WTC11 (cell line): Measurements from ENCODE around the gene TSACC. TPM values are rescaled to one million over a fixed set of nuclear protein-coding genes. Genes with fewer than 3 reads are reported as not detected.

Source experiments
- ATAC-seq: fragments of 200-7000 bp; cut with Tn5 transposase; 2 replicates; pipeline ENCODE4 v1.10.0; 2021; ENCODE audit warnings: mild to moderate bottlenecking, moderate library complexity
- CTCF ChIA-PET: fragments of 300-600 bp; sonication (Branson Sonifier 250); formaldehyde crosslinking; loops from one replicate; lab custom pipeline; 2021; ENCODE audit warnings: antibody characterized with exemption; lab: Charles Lee
- POLR2A ChIA-PET: fragments of 350-600 bp; sonication (Branson Sonifier 250); formaldehyde crosslinking; loops from one replicate; lab custom pipeline; 2021; ENCODE audit warnings: antibody characterized with exemption; lab: Charles Lee
- DNase-seq: peaks from one replicate; pipeline ENCODE4 v3.0.0; 2021; ENCODE audit warnings: low spot score
- H3K27ac Mint-ChIP-seq: 2 replicates; pipeline ENCODE4 v1.8.0; 2021; ENCODE audit warnings: mixed read lengths
- H3K27me3 Mint-ChIP-seq: 2 replicates; pipeline ENCODE4 v1.8.0; 2021; ENCODE audit warnings: low read depth, mild to moderate bottlenecking, moderate library complexity, mixed read lengths
- H3K36me3 Mint-ChIP-seq: 2 replicates; pipeline ENCODE4 v1.8.0; 2021; ENCODE audit warnings: mixed read lengths
- H3K4me1 Mint-ChIP-seq: 2 replicates; pipeline ENCODE4 v1.8.0; 2022; ENCODE audit warnings: mixed read lengths
- H3K4me3 Mint-ChIP-seq: 2 replicates; pipeline ENCODE4 v1.8.0; 2021; ENCODE audit warnings: mild to moderate bottlenecking, moderate library complexity, mixed read lengths
- H3K9me3 Mint-ChIP-seq: 2 replicates; pipeline ENCODE4 v1.8.0; 2021; ENCODE audit warnings: mixed read lengths
- CREB1 ChIP-seq: sonication (generic); formaldehyde crosslinking; IDR thresholded peaks from 2 replicates; pipeline ENCODE4 v1.8.0; 2023; ENCODE audit warnings: mild to moderate bottlenecking, missing genetic modification reagents
- ETV6 ChIP-seq: sonication (generic); formaldehyde crosslinking; IDR thresholded peaks from 2 replicates; pipeline ENCODE4 v1.8.1; 2022; ENCODE audit warnings: mild to moderate bottlenecking, missing genetic modification reagents
- FOXK1 ChIP-seq: sonication (generic); formaldehyde crosslinking; IDR thresholded peaks from 2 replicates; pipeline ENCODE4 v1.8.0; 2022; ENCODE audit warnings: mild to moderate bottlenecking, moderate library complexity, missing genetic modification reagents
- GABPB1 ChIP-seq: sonication (generic); formaldehyde crosslinking; IDR thresholded peaks from 2 replicates; pipeline ENCODE4 v1.8.1; 2023; ENCODE audit warnings: mild to moderate bottlenecking, missing genetic modification reagents
- MXD4 ChIP-seq: fragments of 250-450 bp; sonication (Bioruptor Pico); IDR thresholded peaks from 2 replicates; pipeline ENCODE4 v1.8.0; 2021; ENCODE audit warnings: mild to moderate bottlenecking, moderate library complexity, borderline replicate concordance
- NFYB ChIP-seq: sonication (generic); formaldehyde crosslinking; conservative IDR thresholded peaks from 2 replicates; pipeline ENCODE4 v1.8.0; 2022; ENCODE audit warnings: low read depth, missing genetic modification reagents
- TP53 ChIP-seq: sonication (generic); formaldehyde crosslinking; IDR thresholded peaks from 2 replicates; pipeline ENCODE4 v1.8.1; 2023; ENCODE audit warnings: mild to moderate bottlenecking, missing genetic modification reagents
- ZNF219 ChIP-seq: sonication (generic); formaldehyde crosslinking; IDR thresholded peaks from 2 replicates; pipeline ENCODE4 v1.8.0; 2023; ENCODE audit warnings: missing genetic modification reagents, mild to moderate bottlenecking, borderline replicate concordance
- ZNF263 ChIP-seq: sonication (generic); formaldehyde crosslinking; IDR thresholded peaks from 2 replicates; pipeline ENCODE4 v1.8.1; 2022; ENCODE audit warnings: low read depth, mild to moderate bottlenecking, moderate library complexity, missing genetic modification reagents
- total RNA-seq: library from RNA; stranded (reverse); gene quantifications from 3 replicates; pipeline ENCODE4 v1.2.3, GENCODE V29; 2021
- TF ChIP-seq, protein P1 (sequence below): sonication (generic); formaldehyde crosslinking; IDR thresholded peaks from 2 replicates; pipeline ENCODE4 v1.8.0; 2022; ENCODE audit warnings: missing genetic modification reagents
- TF ChIP-seq, protein P2 (sequence below): sonication (generic); formaldehyde crosslinking; IDR thresholded peaks from 2 replicates; pipeline ENCODE4 v1.8.0; 2022; ENCODE audit warnings: mild to moderate bottlenecking, missing genetic modification reagents
- TF ChIP-seq, protein P3 (sequence below): sonication (generic); formaldehyde crosslinking; conservative IDR thresholded peaks from 2 replicates; pipeline ENCODE4 v1.8.1; 2023; ENCODE audit warnings: mild to moderate bottlenecking, low read depth, missing genetic modification reagents, moderate library complexity
- TF ChIP-seq, protein P4 (sequence below): sonication (generic); formaldehyde crosslinking; IDR thresholded peaks from 2 replicates; pipeline ENCODE4 v1.8.0; 2023; ENCODE audit warnings: missing genetic modification reagents, mild to moderate bottlenecking, borderline replicate concordance
- TF ChIP-seq, protein P5 (sequence below): sonication (generic); formaldehyde crosslinking; IDR thresholded peaks from 2 replicates; pipeline ENCODE4 v1.8.1; 2022; ENCODE audit warnings: low read depth, missing genetic modification reagents, borderline replicate concordance
- TF ChIP-seq, protein P6 (sequence below): sonication (generic); formaldehyde crosslinking; conservative IDR thresholded peaks from 2 replicates; pipeline ENCODE4 v1.8.1; 2022; ENCODE audit warnings: mild to moderate bottlenecking, missing genetic modification reagents
- TF ChIP-seq, protein P7 (sequence below): sonication (generic); formaldehyde crosslinking; IDR thresholded peaks from 2 replicates; pipeline ENCODE4 v1.8.1; 2023; ENCODE audit warnings: mild to moderate bottlenecking, moderate library complexity, missing genetic modification reagents
- TF ChIP-seq, protein P8 (sequence below): sonication (generic); formaldehyde crosslinking; IDR thresholded peaks from 2 replicates; pipeline ENCODE4 v1.8.1; 2023; ENCODE audit warnings: mild to moderate bottlenecking, missing genetic modification reagents, moderate library complexity

The TSACC gene
- total RNA-seq, 1 experiment from 2014 or later, result 1.8 TPM

DNA sequence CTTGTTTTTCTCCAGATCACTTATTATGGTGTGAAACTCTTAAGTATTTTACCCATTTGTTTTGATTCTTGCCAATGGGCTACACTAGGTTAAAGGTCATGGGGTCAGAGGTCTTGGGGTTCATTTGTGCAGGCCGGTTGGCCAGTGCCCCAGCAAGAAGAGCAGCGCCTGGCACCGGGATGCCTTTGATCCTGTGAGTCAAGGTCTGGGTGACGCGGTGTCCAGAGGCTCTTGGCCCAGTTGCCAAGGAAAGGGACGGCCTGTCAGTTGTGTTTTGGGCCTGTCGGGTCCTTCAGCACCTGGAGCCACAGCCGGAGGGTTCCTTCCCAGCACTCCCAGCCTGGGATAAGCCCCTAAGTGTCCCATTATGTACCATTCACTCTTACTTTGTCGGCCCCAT, 55.8 kb downstream of the TSACC start:
- DNase-seq (no peak), ATAC-seq (no peak)
- POLR2A ChIA-PET, result no interaction called here
- Mint-ChIP-seq H3K4me3 (no peak overlapping the region), H3K36me3 (no peaks in the 10 kb centered on the region), H3K27ac (no peak overlapping the region), H3K9me3 (peaks cover 6% of the 10 kb centered on the region; the same call in 1 of the 2 replicates), H3K27me3 (peaks cover 33% of the 10 kb centered on the region), H3K4me1 (peaks cover 38% of the 10 kb centered on the region)
- TF ChIP-seq, protein P1, sequence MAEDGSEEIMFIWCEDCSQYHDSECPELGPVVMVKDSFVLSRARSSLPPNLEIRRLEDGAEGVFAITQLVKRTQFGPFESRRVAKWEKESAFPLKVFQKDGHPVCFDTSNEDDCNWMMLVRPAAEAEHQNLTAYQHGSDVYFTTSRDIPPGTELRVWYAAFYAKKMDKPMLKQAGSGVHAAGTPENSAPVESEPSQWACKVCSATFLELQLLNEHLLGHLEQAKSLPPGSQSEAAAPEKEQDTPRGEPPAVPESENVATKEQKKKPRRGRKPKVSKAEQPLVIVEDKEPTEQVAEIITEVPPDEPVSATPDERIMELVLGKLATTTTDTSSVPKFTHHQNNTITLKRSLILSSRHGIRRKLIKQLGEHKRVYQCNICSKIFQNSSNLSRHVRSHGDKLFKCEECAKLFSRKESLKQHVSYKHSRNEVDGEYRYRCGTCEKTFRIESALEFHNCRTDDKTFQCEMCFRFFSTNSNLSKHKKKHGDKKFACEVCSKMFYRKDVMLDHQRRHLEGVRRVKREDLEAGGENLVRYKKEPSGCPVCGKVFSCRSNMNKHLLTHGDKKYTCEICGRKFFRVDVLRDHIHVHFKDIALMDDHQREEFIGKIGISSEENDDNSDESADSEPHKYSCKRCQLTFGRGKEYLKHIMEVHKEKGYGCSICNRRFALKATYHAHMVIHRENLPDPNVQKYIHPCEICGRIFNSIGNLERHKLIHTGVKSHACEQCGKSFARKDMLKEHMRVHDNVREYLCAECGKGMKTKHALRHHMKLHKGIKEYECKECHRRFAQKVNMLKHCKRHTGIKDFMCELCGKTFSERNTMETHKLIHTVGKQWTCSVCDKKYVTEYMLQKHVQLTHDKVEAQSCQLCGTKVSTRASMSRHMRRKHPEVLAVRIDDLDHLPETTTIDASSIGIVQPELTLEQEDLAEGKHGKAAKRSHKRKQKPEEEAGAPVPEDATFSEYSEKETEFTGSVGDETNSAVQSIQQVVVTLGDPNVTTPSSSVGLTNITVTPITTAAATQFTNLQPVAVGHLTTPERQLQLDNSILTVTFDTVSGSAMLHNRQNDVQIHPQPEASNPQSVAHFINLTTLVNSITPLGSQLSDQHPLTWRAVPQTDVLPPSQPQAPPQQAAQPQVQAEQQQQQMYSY (CRISPR knock-in tag), result no peak
- TF ChIP-seq ZNF219, result no peak
- no peak for TF ChIP-seq MXD4
- TF ChIP-seq, protein P2, sequence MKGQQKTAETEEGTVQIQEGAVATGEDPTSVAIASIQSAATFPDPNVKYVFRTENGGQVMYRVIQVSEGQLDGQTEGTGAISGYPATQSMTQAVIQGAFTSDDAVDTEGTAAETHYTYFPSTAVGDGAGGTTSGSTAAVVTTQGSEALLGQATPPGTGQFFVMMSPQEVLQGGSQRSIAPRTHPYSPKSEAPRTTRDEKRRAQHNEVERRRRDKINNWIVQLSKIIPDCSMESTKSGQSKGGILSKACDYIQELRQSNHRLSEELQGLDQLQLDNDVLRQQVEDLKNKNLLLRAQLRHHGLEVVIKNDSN, result no peak
- no peak for TF ChIP-seq CREB1
- no peak for TF ChIP-seq FOXK1 (CRISPR knock-in tag)
- TF ChIP-seq, protein P3, sequence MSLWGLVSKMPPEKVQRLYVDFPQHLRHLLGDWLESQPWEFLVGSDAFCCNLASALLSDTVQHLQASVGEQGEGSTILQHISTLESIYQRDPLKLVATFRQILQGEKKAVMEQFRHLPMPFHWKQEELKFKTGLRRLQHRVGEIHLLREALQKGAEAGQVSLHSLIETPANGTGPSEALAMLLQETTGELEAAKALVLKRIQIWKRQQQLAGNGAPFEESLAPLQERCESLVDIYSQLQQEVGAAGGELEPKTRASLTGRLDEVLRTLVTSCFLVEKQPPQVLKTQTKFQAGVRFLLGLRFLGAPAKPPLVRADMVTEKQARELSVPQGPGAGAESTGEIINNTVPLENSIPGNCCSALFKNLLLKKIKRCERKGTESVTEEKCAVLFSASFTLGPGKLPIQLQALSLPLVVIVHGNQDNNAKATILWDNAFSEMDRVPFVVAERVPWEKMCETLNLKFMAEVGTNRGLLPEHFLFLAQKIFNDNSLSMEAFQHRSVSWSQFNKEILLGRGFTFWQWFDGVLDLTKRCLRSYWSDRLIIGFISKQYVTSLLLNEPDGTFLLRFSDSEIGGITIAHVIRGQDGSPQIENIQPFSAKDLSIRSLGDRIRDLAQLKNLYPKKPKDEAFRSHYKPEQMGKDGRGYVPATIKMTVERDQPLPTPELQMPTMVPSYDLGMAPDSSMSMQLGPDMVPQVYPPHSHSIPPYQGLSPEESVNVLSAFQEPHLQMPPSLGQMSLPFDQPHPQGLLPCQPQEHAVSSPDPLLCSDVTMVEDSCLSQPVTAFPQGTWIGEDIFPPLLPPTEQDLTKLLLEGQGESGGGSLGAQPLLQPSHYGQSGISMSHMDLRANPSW (CRISPR knock-in tag), result no peak
- no peak for TF ChIP-seq ETV6 (CRISPR knock-in tag)
- CTCF ChIA-PET, result interaction anchor here (2.0 to 10.3 kb wide), 2 partner anchors 8 to 26 kb away, joined by 9 to 107 read pairs; no protein-coding TSS in a partner anchor

DNA sequence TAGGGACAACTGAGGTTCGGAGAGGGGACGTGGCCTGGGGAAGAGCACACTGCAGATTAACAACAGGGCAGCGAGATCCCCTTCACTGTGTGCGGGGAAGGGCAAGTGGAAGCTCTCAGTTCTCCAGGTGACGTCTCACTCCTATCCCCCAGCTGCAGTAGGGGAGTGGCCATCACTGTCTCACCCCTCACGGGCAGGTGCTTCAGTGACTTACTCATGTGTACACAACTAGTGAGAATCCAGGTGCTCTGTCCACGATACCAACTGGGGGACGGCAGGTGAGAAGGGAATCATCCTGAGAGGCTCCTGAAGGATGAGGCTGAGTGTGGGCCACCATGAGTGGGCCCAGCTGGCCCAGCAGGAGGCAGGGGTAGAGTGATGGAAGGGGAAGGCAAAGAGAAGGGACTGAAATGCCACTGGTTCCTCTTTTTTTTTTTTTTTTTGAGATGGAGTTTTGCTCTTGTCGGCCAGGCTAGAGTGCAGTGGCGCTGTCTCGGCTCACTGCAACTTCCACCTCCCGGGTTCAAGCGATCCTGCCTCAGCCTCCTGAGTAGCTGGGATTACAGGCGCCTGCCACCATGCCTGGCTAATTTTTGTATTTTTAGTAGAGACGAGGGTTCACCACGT, 56.6 kb downstream of the TSACC start:
- Mint-ChIP-seq H3K27me3 (peaks cover 29% of the 10 kb centered on the region), H3K9me3 (peaks cover 7% of the 10 kb centered on the region; the same call in 1 of the 2 replicates), H3K4me1 (peaks cover 42% of the 10 kb centered on the region), H3K4me3 (no peak overlapping the region), H3K27ac (no peak overlapping the region), H3K36me3 (no peaks in the 10 kb centered on the region)
- ChIA-PET CTCF (interaction anchor here (0.6 to 10.3 kb wide), 5 partner anchors 9 to 86 kb away, joined by 3 to 107 read pairs (median 9); no protein-coding TSS in a partner anchor), POLR2A (no interaction called here)
- ATAC-seq (no peak), DNase-seq (no peak)
- TF ChIP-seq, protein P4, sequence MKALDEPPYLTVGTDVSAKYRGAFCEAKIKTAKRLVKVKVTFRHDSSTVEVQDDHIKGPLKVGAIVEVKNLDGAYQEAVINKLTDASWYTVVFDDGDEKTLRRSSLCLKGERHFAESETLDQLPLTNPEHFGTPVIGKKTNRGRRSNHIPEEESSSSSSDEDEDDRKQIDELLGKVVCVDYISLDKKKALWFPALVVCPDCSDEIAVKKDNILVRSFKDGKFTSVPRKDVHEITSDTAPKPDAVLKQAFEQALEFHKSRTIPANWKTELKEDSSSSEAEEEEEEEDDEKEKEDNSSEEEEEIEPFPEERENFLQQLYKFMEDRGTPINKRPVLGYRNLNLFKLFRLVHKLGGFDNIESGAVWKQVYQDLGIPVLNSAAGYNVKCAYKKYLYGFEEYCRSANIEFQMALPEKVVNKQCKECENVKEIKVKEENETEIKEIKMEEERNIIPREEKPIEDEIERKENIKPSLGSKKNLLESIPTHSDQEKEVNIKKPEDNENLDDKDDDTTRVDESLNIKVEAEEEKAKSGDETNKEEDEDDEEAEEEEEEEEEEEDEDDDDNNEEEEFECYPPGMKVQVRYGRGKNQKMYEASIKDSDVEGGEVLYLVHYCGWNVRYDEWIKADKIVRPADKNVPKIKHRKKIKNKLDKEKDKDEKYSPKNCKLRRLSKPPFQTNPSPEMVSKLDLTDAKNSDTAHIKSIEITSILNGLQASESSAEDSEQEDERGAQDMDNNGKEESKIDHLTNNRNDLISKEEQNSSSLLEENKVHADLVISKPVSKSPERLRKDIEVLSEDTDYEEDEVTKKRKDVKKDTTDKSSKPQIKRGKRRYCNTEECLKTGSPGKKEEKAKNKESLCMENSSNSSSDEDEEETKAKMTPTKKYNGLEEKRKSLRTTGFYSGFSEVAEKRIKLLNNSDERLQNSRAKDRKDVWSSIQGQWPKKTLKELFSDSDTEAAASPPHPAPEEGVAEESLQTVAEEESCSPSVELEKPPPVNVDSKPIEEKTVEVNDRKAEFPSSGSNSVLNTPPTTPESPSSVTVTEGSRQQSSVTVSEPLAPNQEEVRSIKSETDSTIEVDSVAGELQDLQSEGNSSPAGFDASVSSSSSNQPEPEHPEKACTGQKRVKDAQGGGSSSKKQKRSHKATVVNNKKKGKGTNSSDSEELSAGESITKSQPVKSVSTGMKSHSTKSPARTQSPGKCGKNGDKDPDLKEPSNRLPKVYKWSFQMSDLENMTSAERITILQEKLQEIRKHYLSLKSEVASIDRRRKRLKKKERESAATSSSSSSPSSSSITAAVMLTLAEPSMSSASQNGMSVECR (CRISPR knock-in tag), result no peak
- TF ChIP-seq NFYB (no peak), FOXK1 (CRISPR knock-in tag) (no peak), ZNF219 (no peak), GABPB1 (CRISPR knock-in tag) (no peak), TP53 (CRISPR knock-in tag) (no peak), ZNF263 (CRISPR knock-in tag) (no peak)
- TF ChIP-seq, protein P5, sequence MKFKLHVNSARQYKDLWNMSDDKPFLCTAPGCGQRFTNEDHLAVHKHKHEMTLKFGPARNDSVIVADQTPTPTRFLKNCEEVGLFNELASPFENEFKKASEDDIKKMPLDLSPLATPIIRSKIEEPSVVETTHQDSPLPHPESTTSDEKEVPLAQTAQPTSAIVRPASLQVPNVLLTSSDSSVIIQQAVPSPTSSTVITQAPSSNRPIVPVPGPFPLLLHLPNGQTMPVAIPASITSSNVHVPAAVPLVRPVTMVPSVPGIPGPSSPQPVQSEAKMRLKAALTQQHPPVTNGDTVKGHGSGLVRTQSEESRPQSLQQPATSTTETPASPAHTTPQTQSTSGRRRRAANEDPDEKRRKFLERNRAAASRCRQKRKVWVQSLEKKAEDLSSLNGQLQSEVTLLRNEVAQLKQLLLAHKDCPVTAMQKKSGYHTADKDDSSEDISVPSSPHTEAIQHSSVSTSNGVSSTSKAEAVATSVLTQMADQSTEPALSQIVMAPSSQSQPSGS (CRISPR knock-in tag), result no peak
- TF ChIP-seq, protein P6, sequence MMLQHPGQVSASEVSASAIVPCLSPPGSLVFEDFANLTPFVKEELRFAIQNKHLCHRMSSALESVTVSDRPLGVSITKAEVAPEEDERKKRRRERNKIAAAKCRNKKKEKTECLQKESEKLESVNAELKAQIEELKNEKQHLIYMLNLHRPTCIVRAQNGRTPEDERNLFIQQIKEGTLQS, result no peak
- TF ChIP-seq, protein P7, sequence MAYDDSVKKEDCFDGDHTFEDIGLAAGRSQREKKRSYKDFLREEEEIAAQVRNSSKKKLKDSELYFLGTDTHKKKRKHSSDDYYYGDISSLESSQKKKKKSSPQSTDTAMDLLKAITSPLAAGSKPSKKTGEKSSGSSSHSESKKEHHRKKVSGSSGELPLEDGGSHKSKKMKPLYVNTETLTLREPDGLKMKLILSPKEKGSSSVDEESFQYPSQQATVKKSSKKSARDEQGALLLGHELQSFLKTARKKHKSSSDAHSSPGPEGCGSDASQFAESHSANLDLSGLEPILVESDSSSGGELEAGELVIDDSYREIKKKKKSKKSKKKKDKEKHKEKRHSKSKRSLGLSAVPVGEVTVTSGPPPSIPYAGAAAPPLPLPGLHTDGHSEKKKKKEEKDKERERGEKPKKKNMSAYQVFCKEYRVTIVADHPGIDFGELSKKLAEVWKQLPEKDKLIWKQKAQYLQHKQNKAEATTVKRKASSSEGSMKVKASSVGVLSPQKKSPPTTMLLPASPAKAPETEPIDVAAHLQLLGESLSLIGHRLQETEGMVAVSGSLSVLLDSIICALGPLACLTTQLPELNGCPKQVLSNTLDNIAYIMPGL, result no peak
- TF ChIP-seq, protein P8, sequence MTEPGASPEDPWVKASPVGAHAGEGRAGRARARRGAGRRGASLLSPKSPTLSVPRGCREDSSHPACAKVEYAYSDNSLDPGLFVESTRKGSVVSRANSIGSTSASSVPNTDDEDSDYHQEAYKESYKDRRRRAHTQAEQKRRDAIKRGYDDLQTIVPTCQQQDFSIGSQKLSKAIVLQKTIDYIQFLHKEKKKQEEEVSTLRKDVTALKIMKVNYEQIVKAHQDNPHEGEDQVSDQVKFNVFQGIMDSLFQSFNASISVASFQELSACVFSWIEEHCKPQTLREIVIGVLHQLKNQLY (CRISPR knock-in tag), result no peak
